Stimulated activated naive CD8-positive, alpha-beta T cell treated with anti-CD3 and anti-CD28 coated beads, Interleukin-15, Interleukin-2, amounts not matched to agents 100 U/mL and 50 U/mL, for 24 hours (primary cell): ENCODE results near the gene RAD51B.

Source experiments
- ATAC-seq: fragments of 150-1000 bp; cut with Tn5 transposase; one replicate; pipeline ENCODE4 v1.10.0; 2021
- DNase-seq: peaks from one replicate; pipeline ENCODE4 v3.0.0; 2021

Gene RAD51B

GRCh38 chr14:68145539-68145938 is 326.0 kb downstream of the RAD51B start:
- no peak for DNase-seq
- no peak for ATAC-seq

- no peak for DNase-seq
- no peak for ATAC-seq
Measured at GRCh38 chr14:68146818-68147217, 327.2 kb downstream of the RAD51B start.

DNA sequence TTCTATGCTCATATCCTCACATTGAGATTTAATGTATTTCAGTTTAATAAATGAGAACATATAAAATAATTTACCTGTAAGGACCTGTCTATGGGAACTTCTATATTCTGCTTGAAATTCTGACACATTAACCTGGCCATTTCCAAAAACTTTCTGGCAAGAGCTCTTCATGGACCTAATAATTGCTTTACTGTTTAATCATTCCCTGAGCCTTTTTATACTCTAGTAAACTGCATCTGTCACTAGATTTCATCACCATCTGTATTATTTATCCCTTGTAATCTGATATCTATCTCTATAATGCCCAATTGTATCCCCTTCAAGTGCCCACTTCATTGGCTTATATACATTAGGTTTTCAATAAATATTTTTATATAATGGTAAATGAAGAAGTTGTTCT is 327.7 kb downstream of the RAD51B start:
- DNase-seq = no peak

GRCh38 chr14:68148276-68148675 is 328.7 kb downstream of the RAD51B start:
- no peak for ATAC-seq
- no peak for DNase-seq

More for the DNA sequence above, 327.7 kb downstream of the RAD51B start:
- ATAC-seq = no peak

DNA sequence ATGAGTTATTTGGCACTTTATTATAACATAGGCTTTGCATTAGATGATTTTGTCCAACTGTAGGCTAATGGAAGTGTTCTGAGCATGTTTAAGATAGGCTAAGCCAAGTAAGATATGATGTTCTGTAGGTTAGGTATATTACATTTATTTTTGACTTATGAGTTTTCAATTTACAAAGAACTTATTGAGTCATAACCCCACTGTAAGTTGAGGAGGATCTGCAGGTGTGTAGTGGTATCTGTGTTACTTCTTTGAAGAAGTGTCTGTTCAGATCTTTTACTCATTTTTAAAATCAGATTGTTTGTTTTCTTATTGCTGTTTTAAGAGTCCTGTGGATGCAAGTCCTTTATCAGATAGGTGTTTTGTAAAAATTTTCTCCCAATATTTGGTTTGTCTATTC is 329.2 kb downstream of the RAD51B start:
- DNase-seq (no peak), ATAC-seq (no peak)

DNA sequence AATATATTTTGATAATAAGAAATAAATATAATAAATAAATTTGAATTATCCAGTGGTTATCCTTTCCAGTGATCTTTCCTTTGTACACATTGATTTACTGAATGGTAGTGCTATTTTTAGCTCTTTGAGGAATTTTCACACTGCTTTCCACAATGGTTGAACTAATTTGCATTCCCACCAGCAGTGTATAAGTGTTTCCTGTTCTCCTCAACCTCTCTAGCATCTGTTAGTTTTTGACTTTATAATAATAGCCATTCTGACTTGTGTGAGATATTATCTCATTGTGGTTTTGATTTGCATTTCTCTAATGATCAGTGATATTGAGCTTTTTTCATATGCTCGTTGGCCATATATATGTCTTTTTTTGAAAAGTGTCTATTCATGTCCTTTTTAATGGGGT is 333.7 kb downstream of the RAD51B start:
- ATAC-seq (no peak), DNase-seq (no peak)

DNA sequence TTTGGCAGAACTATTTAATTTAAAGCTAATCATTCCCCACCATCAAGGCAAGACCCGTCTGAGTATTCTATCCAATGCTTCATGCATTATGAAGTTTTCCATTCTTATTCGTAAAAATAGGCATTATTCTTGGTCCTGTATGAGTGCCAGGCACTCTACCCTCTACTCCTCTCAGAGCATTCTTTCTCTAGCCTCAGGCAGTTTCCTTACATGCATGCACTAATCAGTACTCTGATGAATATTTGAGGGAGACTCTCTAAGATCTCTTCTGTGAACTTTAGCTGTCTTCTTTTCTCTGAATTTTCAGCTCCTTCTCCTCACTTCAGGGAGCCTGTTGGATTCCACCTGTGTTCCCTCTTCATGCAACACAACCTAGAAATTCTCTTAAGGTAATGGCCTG is 334.7 kb downstream of the RAD51B start:
- ATAC-seq = no peak
- DNase-seq = no peak

DNA sequence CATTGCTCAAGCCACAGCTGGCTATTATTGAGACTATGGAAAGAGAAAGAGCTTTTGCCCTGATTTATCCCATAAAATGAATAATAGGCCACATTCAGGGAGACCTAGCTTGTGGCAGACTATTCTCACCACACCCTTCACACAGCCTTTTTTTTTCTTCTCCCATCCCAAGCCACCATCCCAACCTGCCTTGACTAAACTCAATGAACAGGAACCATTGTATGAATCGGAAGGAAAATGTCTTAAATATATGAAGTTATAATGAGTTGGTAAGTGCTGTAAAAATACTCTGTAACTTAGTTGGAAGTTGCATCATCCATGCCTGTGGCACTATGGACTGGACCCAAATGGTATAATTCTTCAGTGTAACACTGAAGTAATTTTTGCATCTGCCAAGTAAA is 338.4 kb downstream of the RAD51B start:
- ATAC-seq = no peak

DNA sequence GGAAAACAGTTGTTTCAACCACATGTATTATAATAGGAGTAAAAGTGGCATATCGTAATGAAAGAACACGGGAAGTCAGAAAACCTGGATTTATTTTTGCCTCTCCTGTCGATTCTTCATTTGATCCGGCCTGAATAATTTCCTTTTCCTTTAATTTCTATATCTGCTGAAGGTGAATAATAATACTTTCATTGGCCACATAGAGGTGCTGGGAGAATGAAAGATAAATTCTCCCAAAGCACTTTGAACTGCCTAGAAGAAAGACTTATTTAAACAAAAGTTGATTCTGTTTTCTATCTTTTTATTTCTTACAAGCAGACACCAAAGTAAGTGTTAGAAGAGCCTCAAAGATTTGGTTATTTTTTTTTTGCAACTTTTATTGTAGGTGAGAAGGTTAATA is 339.1 kb downstream of the RAD51B start:
- no peak for DNase-seq
- ATAC-seq = no peak

More for the DNA sequence above, 338.4 kb downstream of the RAD51B start:
- DNase-seq = no peak

DNA sequence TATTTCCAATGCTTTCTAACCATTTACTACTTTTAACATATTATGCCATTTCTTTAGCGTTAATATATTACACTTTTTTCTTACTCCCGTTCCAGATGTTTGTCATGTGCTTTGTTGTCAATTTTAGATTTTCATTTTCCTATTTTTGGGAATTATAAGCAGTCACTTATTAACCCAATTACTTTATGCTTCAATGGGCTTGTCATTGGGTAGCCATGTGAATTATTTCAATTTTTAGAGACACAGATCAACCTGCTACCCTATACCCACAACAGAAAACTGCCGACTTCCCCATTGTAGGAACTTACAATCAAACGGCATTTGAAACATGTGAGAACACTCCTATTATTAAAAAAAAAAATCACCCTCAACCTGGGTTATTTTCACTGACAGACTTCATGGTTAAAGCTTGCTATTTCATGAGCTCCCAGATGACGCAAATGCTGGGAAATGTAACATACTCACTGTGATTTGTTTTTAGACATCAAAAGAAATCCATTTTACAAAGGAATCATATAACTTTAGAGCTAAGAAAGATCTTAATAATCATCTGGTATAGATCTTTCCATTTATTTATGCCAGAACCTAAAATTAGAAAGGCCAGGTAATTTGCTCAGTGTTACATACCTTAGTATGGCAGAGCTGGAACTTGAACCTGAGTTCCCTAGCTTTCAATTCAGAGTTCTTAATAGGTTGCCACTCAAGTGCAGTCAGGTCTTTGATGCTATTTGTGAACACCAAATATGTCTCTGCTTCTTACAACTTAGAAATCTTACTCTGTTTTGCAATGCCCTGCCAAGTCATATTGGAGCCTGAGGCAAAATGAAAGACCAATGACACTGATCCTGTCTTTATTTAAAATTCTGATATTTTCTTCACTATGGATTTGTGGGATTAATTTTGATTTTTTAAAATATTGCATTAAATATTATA is 340.4 kb downstream of the RAD51B start:
- DNase-seq = no peak
- no peak for ATAC-seq

GRCh38 chr14:68160779-68161546 is 341.4 kb downstream of the RAD51B start:
- no peak for DNase-seq
- ATAC-seq = no peak

GRCh38 chr14:68162887-68163286 is 343.3 kb downstream of the RAD51B start:
- no peak for DNase-seq
- ATAC-seq = no peak

DNA sequence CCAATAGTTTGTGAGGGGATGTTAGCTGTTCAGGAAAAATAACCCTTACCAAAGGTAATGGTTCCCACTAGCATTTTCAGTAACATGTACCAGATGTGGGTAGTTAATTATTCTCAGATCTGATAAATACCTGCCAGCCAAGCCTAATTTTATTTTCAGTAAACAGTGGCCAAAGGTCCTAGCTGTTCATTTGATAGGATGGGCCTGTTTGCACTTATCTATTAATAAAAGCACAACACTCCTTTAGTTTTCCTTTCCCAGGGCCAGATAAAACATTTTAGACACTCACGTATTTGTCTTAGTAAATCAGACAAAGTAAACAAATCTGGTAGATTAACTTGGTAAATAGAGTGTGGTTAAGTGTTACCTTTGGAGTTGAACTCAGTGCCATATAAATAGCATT is 345.1 kb downstream of the RAD51B start:
- no peak for ATAC-seq
- no peak for DNase-seq

DNA sequence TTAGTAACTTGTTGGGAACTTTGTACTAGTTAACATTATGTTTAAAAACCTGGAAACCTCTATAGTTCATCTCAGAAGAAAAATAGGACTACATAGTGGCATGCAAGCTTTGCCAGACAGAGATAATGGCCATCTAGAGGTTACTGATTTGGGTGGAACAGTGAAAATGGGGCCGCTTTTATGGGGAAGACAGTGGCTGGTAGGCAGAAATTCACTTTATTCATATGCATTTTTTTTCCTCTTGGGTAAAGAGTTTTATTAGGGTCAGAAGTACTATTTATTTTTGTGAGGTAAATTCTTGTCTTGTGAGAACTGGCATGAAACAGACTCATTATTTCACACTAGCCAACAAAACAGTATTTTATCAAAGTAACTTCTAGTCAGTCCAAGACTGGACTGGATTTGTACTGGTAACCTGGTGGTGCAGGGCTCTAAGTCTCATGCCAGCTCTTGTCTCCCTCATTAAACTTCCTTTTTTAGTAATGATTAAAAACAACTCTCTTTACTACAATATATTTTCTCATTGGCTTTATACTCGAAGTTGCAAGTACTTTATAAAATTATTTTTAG is 345.8 kb downstream of the RAD51B start:
- no peak for ATAC-seq

DNA sequence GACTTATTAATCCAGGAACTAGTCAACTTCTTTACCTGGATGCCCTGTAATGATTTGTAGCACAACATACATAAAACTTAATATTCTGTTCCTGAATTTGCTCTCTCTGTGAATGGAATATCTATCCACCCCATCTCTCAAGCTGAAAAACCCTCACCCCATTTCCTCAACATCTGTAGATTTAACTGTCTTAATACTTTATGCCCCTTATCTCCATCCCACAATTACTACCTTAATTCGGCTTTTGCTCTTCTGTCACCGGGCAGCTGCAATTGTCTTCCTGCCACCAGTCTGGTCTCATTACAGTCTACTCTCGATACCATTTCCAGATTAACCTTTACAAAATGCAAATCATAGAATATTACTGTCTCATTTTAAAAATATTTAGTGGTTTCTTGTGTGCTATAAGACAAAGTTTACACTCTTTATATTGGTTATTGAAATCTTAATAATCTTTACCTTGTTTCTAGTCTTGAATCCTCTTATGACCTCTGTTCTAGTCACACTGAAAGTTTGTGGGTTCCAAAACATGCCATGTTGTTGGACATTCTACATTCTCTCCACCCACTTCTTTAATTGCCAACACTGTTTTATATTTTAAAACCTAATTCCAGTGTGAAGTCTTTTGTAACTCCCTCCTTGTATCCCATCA is 347.3 kb downstream of the RAD51B start:
- DNase-seq = no peak
- no peak for ATAC-seq

More for the DNA sequence above, 345.8 kb downstream of the RAD51B start:
- DNase-seq = no peak

DNA sequence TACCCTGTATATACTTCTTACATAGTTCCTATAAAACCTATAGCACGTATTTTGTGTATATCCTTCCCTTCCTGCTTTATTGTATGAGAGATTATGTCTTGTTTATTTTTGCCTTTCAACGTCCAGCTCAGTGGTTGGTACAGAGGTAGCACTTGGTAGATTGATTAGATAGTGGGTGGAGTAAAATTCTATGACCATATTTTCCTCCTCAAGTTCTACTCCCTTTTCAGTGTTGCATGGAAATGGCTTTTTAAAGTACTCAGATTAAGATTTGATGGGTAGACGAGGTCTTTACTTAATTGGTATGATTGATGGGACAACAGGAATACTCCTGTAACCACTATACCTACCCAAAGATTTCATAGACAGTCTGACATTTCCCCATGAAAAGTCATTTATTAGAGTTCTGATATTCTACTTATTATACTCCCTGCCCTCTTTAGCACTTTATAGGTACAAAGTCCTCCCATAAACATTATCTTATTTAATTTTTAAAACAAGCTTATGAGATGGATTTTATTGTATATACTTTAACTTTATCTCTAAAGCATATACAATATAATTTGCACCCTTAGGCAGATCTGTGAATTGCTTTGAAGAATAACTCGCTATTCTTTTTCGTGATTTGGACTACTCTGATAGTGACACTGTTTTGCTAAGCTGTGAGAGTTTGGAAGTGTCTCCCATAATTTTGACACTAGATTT is 348.0 kb downstream of the RAD51B start:
- no peak for ATAC-seq
- no peak for DNase-seq

- no peak for DNase-seq
- ATAC-seq = no peak
Measured at GRCh38 chr14:68168460-68169109, 349.0 kb downstream of the RAD51B start.

- ATAC-seq = no peak
- DNase-seq = no peak
Measured at GRCh38 chr14:68172216-68172615, 352.6 kb downstream of the RAD51B start.

GRCh38 chr14:68172627-68173026 is 353.0 kb downstream of the RAD51B start:
- DNase-seq (no peak), ATAC-seq (no peak)

GRCh38 chr14:68173227-68173972 is 353.8 kb downstream of the RAD51B start:
- ATAC-seq = no peak
- no peak for DNase-seq
